ENCODE results near the gene RGS6.

RGS6 gene

DNA sequence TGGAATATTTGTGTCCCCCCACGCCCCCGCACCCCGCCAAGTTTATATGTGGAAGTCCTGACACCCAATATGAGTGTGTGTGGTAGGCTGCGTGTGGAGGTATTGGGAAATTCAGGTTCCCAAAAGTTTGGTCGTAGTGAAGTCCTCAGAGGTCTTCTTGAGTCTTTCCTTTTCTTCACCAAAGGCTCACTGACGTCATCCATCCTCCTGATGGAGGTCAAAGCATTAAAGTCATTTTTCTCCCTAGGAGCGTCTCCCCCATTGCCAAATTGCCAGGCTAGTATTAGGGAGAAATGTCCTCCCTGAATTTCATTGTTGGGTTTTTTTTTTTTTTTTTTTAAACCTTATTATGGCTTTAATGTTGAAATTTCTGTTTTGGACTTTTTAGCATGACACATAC lies 113.7 kb downstream of the RGS6 start:
- no peak overlapping the region for H3K27ac ChIP-seq
- in situ Hi-C loops (cut with HindIII; ENCODE audit: low pct_ligation_motif_present, low sequenced_read_pairs) = no loop called here
- no peak for DNase-seq
- no peak overlapping the region for H3K4me3 ChIP-seq (ENCODE audit: low read depth, low read length)
- TF ChIP-seq CTCF (IDR thresholded peaks at IDR 0.05; ENCODE audit: low read depth, low read length, missing control alignments) = no peak
- no peaks in the 10 kb centered on the region for H3K36me3 ChIP-seq (replicated peaks)
- H3K27me3 ChIP-seq (replicated peaks) = no peaks in the 10 kb centered on the region

- no peaks in the 10 kb centered on the region for H3K27me3 ChIP-seq (replicated peaks)
- in situ Hi-C loops (cut with HindIII; ENCODE audit: low pct_ligation_motif_present, low sequenced_read_pairs) = no loop called here
- H3K27ac ChIP-seq = no peak overlapping the region
- no peak overlapping the region for H3K4me3 ChIP-seq (ENCODE audit: low read depth, low read length)
- TF ChIP-seq CTCF (IDR thresholded peaks at IDR 0.05; ENCODE audit: low read depth, low read length, missing control alignments) = no peak
- no peaks in the 10 kb centered on the region for H3K36me3 ChIP-seq (replicated peaks)
- DNase-seq = no peak
Measured at GRCh38 chr14:72049462-72049861, 117.2 kb downstream of the RGS6 start.

DNA sequence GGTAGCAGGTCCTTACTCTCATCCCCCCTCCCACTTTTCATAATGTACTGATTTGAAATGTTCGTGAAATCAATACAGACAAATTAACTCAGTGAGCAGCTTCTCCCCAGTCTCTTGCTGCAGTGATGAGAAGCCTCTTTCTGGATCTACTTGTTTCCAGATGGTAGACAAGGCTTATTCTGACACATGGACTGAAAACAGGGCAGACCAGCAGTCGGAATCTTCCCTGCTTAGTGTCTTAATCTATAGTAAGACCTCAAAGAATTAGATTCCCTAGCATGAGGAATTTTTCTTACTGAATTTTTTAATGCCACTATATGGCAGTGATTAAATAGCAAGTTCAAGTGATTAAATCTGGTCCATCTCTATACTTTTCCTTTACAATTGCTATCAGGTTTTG lies 120.1 kb downstream of the RGS6 start:
- no peak for DNase-seq
- Histone ChIP-seq H3K36me3 (replicated peaks) (no peaks in the 10 kb centered on the region), H3K4me3 (ENCODE audit: low read depth, low read length) (no peak overlapping the region), H3K27ac (no peak overlapping the region), H3K27me3 (replicated peaks) (no peaks in the 10 kb centered on the region)
- in situ Hi-C loops (cut with HindIII; ENCODE audit: low pct_ligation_motif_present, low sequenced_read_pairs) = no loop called here
- TF ChIP-seq CTCF (IDR thresholded peaks at IDR 0.05; ENCODE audit: low read depth, low read length, missing control alignments) = no peak

GRCh38 chr14:72053651-72054050 lies 121.4 kb downstream of the RGS6 start:
- Histone ChIP-seq H3K36me3 (replicated peaks) (no peaks in the 10 kb centered on the region), H3K27me3 (replicated peaks) (no peaks in the 10 kb centered on the region), H3K4me3 (ENCODE audit: low read depth, low read length) (no peak overlapping the region), H3K27ac (no peak overlapping the region)
- TF ChIP-seq CTCF (IDR thresholded peaks at IDR 0.05; ENCODE audit: low read depth, low read length, missing control alignments) = no peak
- in situ Hi-C loops (cut with HindIII; ENCODE audit: low pct_ligation_motif_present, low sequenced_read_pairs) = no loop called here
- no peak for DNase-seq

GRCh38 chr14:72054911-72055310 lies 122.7 kb downstream of the RGS6 start:
- no peak overlapping the region for H3K4me3 ChIP-seq (ENCODE audit: low read depth, low read length)
- in situ Hi-C loops (cut with HindIII; ENCODE audit: low pct_ligation_motif_present, low sequenced_read_pairs) = no loop called here
- no peak for TF ChIP-seq CTCF (IDR thresholded peaks at IDR 0.05; ENCODE audit: low read depth, low read length, missing control alignments)
- H3K27me3 ChIP-seq (replicated peaks) = no peaks in the 10 kb centered on the region
- no peaks in the 10 kb centered on the region for H3K36me3 ChIP-seq (replicated peaks)
- no peak overlapping the region for H3K27ac ChIP-seq
- no peak for DNase-seq

DNA sequence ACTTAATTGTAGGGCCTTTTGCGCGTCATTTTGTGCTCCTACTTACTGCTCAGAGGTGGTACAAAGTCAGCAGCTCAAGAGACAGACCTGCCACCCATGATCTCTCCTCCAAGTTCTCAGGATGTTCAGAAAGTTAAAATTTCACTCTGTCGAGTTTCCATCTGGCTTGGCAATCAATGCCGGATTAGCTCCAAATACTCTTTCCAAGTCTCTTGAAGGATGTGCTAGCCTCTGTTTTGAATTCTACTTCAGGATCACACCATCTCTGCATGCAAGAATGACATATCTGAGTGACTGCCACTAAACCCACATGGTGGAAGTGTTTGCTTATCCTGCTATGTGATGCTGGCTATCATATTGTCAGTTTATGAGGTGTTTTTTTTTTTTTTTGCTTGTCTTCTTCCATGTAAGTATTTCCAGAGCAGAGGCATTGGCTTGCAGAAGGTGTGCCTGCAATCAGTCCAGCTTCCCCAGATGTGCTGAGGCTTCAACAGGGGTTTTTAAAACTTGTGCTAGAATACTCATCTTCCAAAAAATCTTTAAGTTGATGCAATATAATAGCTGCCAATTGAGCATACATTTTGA lies 125.6 kb downstream of the RGS6 start:
- Histone ChIP-seq H3K4me3 (ENCODE audit: low read depth, low read length) (no peak overlapping the region), H3K27me3 (replicated peaks) (no peaks in the 10 kb centered on the region), H3K36me3 (replicated peaks) (no peaks in the 10 kb centered on the region), H3K27ac (no peak overlapping the region)
- no peak for DNase-seq
- TF ChIP-seq CTCF (IDR thresholded peaks at IDR 0.05; ENCODE audit: low read depth, low read length, missing control alignments) = no peak
- in situ Hi-C loops (cut with HindIII; ENCODE audit: low pct_ligation_motif_present, low sequenced_read_pairs) = no loop called here

Data from brain microvascular endothelial cell (primary cell).